HCT116 (cell line): ENCODE data around the gene KAZN. TPM values are rescaled to one million over a fixed set of nuclear protein-coding genes. Genes with fewer than 3 reads are reported as not detected.

Experiments used
- ATAC-seq: fragments of 200-7000 bp; cut with Tn5 transposase; 2 replicates; pipeline ENCODE4 v1.9.1; 2020; ENCODE audit warnings: mild to moderate bottlenecking, moderate library complexity
- BruUV-seq: library from RNA; stranded (reverse); fragments of 400-500 nt; replicated peaks from 2 replicates; lab custom pipeline; 2021; lab: Mats Ljungman, UMichigan
- CTCF ChIA-PET: fragments of 300-600 bp; sonication (Branson Sonifier 250); formaldehyde crosslinking; loops from one replicate; lab custom pipeline; 2021; ENCODE audit warnings: antibody characterized with exemption; lab: Charles Lee
- POLR2A ChIA-PET: fragments of 300-600, 350-600 bp; sonication (Branson Sonifier 250); formaldehyde crosslinking; loops from one replicate; lab custom pipeline; 2021; ENCODE audit warnings: antibody characterized with exemption; lab: Charles Lee
- RAD21 ChIA-PET, 2 experiments: fragments of 300-600 bp; sonication (Branson Sonifier 250); formaldehyde crosslinking; loops; one replicate each; lab custom pipeline; 2023; ENCODE audit warnings: low total read pairs in 2 of 2; ENCODE audit not compliant: uncharacterized antibody in 2 of 2, unreplicated experiment in 2 of 2, low non-redundant PET in 1 of 2; lab: Charles Lee
- DNase-seq: peaks from one replicate; pipeline ENCODE4 v3.0.0-alpha.2; 2010; ENCODE audit warnings: low read depth, low spot score
- H2AFZ ChIP-seq: fragments of 200-600 bp; shearing (Covaris generic), sonication (generic); 2 replicates; pipeline ENCODE4 v1.6.1; 2017; ENCODE audit warnings: low read depth, mixed run types, mixed read lengths, antibody characterized with exemption, low read length; ENCODE audit not compliant: poor library complexity, severe bottlenecking
- H3K27ac ChIP-seq: 2 replicates; pipeline ENCODE4 v1.5.1; 2012; ENCODE audit warnings: low read depth, low read length
- H3K27me3 ChIP-seq: fragments of 200-600 bp; sonication (generic); 2 replicates; pipeline ENCODE4 v1.6.1; 2016; ENCODE audit warnings: mixed run types, low read length, mixed read lengths; ENCODE audit not compliant: insufficient read depth
- H3K36me3 ChIP-seq, 2 experiments: fragments of 200-500 bp in 1 of 2; fragments of 200-600 bp in 1 of 2; sonication (Bioruptor generic) in 1 of 2; sonication (generic) in 1 of 2; 2 replicates each; pipeline versions ENCODE4 v1.5.1 to v1.6.1; 2014 to 2016; ENCODE audit warnings: low read length in 2 of 2, inconsistent platforms in 1 of 2, mixed read lengths in 1 of 2, mixed run types in 1 of 2; ENCODE audit not compliant: insufficient read depth in 2 of 2, control insufficient read depth in 1 of 2
- H3K4me1 ChIP-seq, 2 experiments: fragments of 200-600 bp in 1 of 2; sonication (generic) in 1 of 2; 2 replicates each; pipeline versions ENCODE4 v1.5.1 to v1.6.1; 2012 to 2017; ENCODE audit warnings: low read length in 2 of 2, inconsistent platforms in 1 of 2, mild to moderate bottlenecking in 1 of 2, mixed read lengths in 1 of 2, mixed run types in 1 of 2, moderate library complexity in 1 of 2; ENCODE audit not compliant: insufficient read depth in 2 of 2, control insufficient read depth in 1 of 2
- H3K4me2 ChIP-seq: fragments of 200-600 bp; sonication (generic); 2 replicates; pipeline ENCODE4 v1.6.1; 2017; ENCODE audit warnings: mixed run types, low read length, mixed read lengths
- H3K4me3 ChIP-seq, 2 experiments: fragments of 200-600 bp in 1 of 2; sonication (generic) in 1 of 2; replicated peaks in 1 of 2; 2 replicates each; pipeline ENCODE4 v1.5.1; 2011 to 2016; ENCODE audit warnings: low read length in 2 of 2, control low read depth in 1 of 2, low read depth in 1 of 2, mild to moderate bottlenecking in 1 of 2, mixed read lengths in 1 of 2, mixed run types in 1 of 2
- H3K79me2 ChIP-seq: fragments of 200-600 bp; sonication (generic); 2 replicates; pipeline ENCODE4 v1.6.1; 2017; ENCODE audit warnings: mild to moderate bottlenecking, mixed run types, low read length, moderate library complexity, mixed read lengths; ENCODE audit not compliant: insufficient read depth
- H3K9ac ChIP-seq: fragments of 200-600 bp; sonication (generic); 2 replicates; pipeline ENCODE4 v1.6.1; 2016; ENCODE audit warnings: low read length, mixed read lengths
- H3K9me2 ChIP-seq: fragments of 200-600 bp; sonication (generic), shearing (Covaris generic); 2 replicates; pipeline ENCODE4 v1.6.1; 2017; ENCODE audit warnings: mixed run types, mild to moderate bottlenecking, moderate library complexity; ENCODE audit not compliant: insufficient read depth
- H3K9me3 ChIP-seq, 2 experiments: fragments of 200-500 bp in 1 of 2; fragments of 200-600 bp in 1 of 2; sonication (Bioruptor generic) in 1 of 2; sonication (generic) in 1 of 2; 2 replicates each; pipeline ENCODE4 v1.6.1; 2014 to 2017; ENCODE audit warnings: low read length in 2 of 2, mixed read lengths in 2 of 2, inconsistent platforms in 1 of 2, low read depth in 1 of 2, mild to moderate bottlenecking in 1 of 2, mixed run types in 1 of 2, moderate library complexity in 1 of 2; ENCODE audit not compliant: control insufficient read depth in 1 of 2, insufficient read depth in 1 of 2
- H4K20me1 ChIP-seq: fragments of 200-600 bp; sonication (generic), shearing (Covaris generic); 2 replicates; pipeline ENCODE4 v1.6.1; 2017; ENCODE audit warnings: mixed run types, mild to moderate bottlenecking, moderate library complexity; ENCODE audit not compliant: insufficient read depth
- CEBPB ChIP-seq: IDR thresholded peaks from 2 replicates; pipeline ENCODE4 v1.6.1; 2012; ENCODE audit warnings: low read depth
- EZH2 ChIP-seq: fragments of 200-600 bp; sonication (generic); IDR thresholded peaks from 2 replicates; pipeline ENCODE4 v1.6.1; 2017; ENCODE audit warnings: antibody characterized with exemption, mixed run types
- RAD21 ChIP-seq: IDR thresholded peaks from 2 replicates; pipeline ENCODE4 v1.6.1; 2012; ENCODE audit warnings: low read depth, mild to moderate bottlenecking
- SRF ChIP-seq: IDR thresholded peaks from 2 replicates; pipeline ENCODE4 v1.6.1; 2012; ENCODE audit warnings: low read depth
- YY1 ChIP-seq: IDR thresholded peaks from 2 replicates; pipeline ENCODE4 v1.6.1; 2011; ENCODE audit warnings: low read length, low read depth, moderate library complexity, mild to moderate bottlenecking; ENCODE audit not compliant: insufficient replicate concordance; ENCODE audit errors: extremely low read depth
- ZBTB33 ChIP-seq: IDR thresholded peaks from 2 replicates; pipeline ENCODE4 v1.6.1; 2011; ENCODE audit warnings: mild to moderate bottlenecking, low read length, moderate library complexity; ENCODE audit not compliant: insufficient replicate concordance; ENCODE audit errors: extremely low read depth
- ZNF274 ChIP-seq: fragments of 200-500 bp; sonication (Bioruptor generic); IDR thresholded peaks from 2 replicates; pipeline ENCODE4 v1.6.1; 2014; ENCODE audit warnings: mild to moderate bottlenecking, low read depth, low read length, inconsistent platforms
- intact Hi-C: fragments of 100-400 bp; cut with micrococcal nuclease; formaldehyde crosslinking; loops from 2 replicates; pipeline ENCODE4 v1.10.0; 2022
- total RNA-seq: library from RNA; stranded (reverse); gene quantifications from one replicate; pipeline ENCODE4 v1.2.1, GENCODE V29; 2021; ENCODE audit not compliant: unreplicated experiment
- TF ChIP-seq, protein P1 (sequence below): IDR thresholded peaks from 2 replicates; pipeline ENCODE4 v1.6.1; 2012
- TF ChIP-seq, protein P2 (sequence below), 3 experiments: fragments of 200-600 bp in 1 of 3; sonication (generic) in 1 of 3; IDR thresholded peaks in 2 of 3; conservative IDR thresholded peaks in 1 of 3; 2 replicates each; pipeline ENCODE4 v1.5.1; 2012 to 2017; ENCODE audit warnings: low read depth in 2 of 3, low read length in 2 of 3, antibody characterized with exemption in 1 of 3, borderline replicate concordance in 1 of 3, control low read depth in 1 of 3, mild to moderate bottlenecking in 1 of 3, mixed read lengths in 1 of 3, mixed run types in 1 of 3, moderate library complexity in 1 of 3; ENCODE audit not compliant: insufficient read depth in 1 of 3

The KAZN gene
- total RNA-seq, 1 experiment from 2014 or later, result 13.4 TPM

DNA sequence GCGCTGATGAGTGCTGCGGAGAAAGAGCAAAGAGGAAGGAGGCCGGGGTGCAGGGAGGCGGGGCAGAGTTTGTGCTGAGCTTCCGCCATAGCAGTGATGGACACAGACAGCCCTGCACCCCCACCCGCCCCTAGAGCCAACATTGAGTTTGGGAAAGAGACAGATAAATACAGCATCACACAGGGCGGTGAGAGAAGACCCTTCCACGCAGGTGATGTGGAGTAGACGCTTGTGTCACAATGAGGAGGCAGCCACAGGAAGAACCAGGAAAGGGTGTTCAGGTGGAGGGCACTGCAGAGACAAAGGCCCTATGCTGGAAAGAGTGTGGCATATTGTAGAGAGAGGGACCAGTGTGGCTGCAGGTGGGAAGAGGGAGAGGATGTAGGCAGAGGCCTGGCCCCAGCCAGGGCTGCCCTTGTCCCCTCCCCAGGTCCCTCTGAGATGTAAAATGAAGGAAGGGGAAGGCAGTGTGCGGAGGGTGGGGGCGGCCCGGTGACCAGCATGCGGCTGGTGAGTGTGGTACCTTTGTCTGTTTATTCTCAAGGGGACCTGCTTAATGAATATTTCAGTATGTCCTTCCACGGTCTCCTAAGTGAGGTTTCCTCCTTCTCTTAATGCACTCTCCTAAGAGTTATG is 360.7 kb downstream of the KAZN start:
- H3K79me2 ChIP-seq, result no peaks in the 10 kb centered on the region
- ATAC-seq, result no peak
- H3K27me3 ChIP-seq, result no peaks in the 10 kb centered on the region
- no peak overlapping the region for H3K9ac ChIP-seq
- H3K4me3 ChIP-seq, result no peak overlapping the region
- no peaks in the 10 kb centered on the region for H3K9me3 ChIP-seq
- H3K27ac ChIP-seq, result no peak overlapping the region
- H3K4me1 ChIP-seq, result no peaks in the 10 kb centered on the region
- ChIA-PET RAD21 (no interaction called here), CTCF (no interaction called here), POLR2A (no interaction called here)
- no peaks in the 10 kb centered on the region for H3K9me2 ChIP-seq
- H3K36me3 ChIP-seq, result peaks cover 0 to 13% of the 10 kb centered on the region in 2 experiments; a peak in 1 of 4 replicates
- TF ChIP-seq RAD21 (no peak), ZNF274 (no peak), SRF (no peak)
- no peak overlapping the region for H2AFZ ChIP-seq
- intact Hi-C loops, result no loop called here
- DNase-seq, result no peak
- no peaks in the 10 kb centered on the region for H4K20me1 ChIP-seq
- H3K4me2 ChIP-seq, result no peak overlapping the region
- BruUV-seq, result no TSS peak

DNA sequence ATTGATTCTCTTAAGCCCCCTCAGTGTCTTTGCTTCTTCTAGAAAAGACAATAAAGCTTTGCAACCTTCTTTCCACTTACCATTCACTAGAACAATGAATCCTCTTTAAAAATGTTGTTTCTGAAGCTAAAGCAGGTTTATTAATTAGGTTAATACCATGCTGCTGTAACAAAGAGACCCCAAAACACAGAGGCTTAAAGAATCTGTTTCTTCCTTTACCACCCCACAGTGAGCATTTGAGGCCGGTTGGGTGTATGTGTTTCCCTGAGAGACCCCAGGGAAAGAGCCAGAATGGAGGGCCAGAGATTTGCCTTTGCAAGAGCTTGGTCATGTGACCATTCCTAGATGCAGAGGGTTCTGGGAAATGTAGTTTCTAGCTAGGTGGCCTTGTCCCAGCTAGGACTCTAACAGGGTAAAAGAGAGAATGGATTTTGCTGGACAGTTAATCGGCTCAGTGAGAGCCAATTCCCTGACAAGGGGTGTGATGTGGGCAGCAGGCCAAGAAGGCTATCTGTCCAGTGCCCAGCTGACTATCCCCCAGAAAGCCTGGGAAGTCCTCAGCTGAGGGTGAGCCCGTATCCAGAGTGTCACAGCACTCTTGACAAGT is 363.3 kb downstream of the KAZN start:
- intact Hi-C loops, result no loop called here
- ATAC-seq, result peak; percentile 71
- DNase-seq, result no peak
- Histone ChIP-seq H2AFZ (no peak overlapping the region), H3K4me3 (no peak overlapping the region), H3K27me3 (no peaks in the 10 kb centered on the region), H3K4me2 (no peak overlapping the region), H3K27ac (no peak overlapping the region), H3K9ac (no peak overlapping the region), H3K9me2 (no peaks in the 10 kb centered on the region), H3K36me3 (peaks cover 0 to 13% of the 10 kb centered on the region in 2 experiments; a peak in 2 of 4 replicates), H3K4me1 (no peaks in the 10 kb centered on the region), H4K20me1 (no peaks in the 10 kb centered on the region), H3K79me2 (no peaks in the 10 kb centered on the region), H3K9me3 (no peaks in the 10 kb centered on the region)
- RAD21 ChIA-PET, result no interaction called here
- POLR2A ChIA-PET, result no interaction called here
- CTCF ChIA-PET, result no interaction called here
- BruUV-seq, result no TSS peak
- TF ChIP-seq SRF (no peak), CEBPB (no peak), ZBTB33 (no peak), EZH2 (no peak), YY1 (no peak)
- TF ChIP-seq, protein P1, sequence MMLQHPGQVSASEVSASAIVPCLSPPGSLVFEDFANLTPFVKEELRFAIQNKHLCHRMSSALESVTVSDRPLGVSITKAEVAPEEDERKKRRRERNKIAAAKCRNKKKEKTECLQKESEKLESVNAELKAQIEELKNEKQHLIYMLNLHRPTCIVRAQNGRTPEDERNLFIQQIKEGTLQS, result no peak
- TF ChIP-seq, protein P2, sequence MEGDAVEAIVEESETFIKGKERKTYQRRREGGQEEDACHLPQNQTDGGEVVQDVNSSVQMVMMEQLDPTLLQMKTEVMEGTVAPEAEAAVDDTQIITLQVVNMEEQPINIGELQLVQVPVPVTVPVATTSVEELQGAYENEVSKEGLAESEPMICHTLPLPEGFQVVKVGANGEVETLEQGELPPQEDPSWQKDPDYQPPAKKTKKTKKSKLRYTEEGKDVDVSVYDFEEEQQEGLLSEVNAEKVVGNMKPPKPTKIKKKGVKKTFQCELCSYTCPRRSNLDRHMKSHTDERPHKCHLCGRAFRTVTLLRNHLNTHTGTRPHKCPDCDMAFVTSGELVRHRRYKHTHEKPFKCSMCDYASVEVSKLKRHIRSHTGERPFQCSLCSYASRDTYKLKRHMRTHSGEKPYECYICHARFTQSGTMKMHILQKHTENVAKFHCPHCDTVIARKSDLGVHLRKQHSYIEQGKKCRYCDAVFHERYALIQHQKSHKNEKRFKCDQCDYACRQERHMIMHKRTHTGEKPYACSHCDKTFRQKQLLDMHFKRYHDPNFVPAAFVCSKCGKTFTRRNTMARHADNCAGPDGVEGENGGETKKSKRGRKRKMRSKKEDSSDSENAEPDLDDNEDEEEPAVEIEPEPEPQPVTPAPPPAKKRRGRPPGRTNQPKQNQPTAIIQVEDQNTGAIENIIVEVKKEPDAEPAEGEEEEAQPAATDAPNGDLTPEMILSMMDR (IDR thresholded peaks at IDR 0.05 in 2 of 3, conservative IDR thresholded peaks at IDR 0.05 in 1 of 3; ENCODE audit: borderline replicate concordance in 1 of 3, insufficient read depth in 1 of 3, low read depth in 2 of 3, low read length in 2 of 3), result no peak
